Ascending aorta (tissue), 2 donors: ENCODE results near the gene PRMT3. TPM values are rescaled to one million over a fixed set of nuclear protein-coding genes. Genes with fewer than 3 reads are reported as not detected.

ENCODE experiments used
- DNase-seq, 2 donors: peaks; one replicate each; pipeline ENCODE4 v3.0.0-alpha.2; 2019; ENCODE audit warnings: low spot score in 2 of 2
- H3K27ac ChIP-seq, 2 donors: fragments of 200-600 bp; sonication (generic); one replicate each; pipeline ENCODE4 v1.5.1; 2016 to 2017; ENCODE audit warnings: mild to moderate bottlenecking in 1 of 2
- H3K27me3 ChIP-seq: fragments of 200-600 bp; sonication (generic); one replicate; pipeline ENCODE4 v1.5.1; 2017
- H3K36me3 ChIP-seq, 2 donors: fragments of 200-600 bp; sonication (generic); one replicate each; pipeline ENCODE4 v1.5.1; 2016
- H3K4me1 ChIP-seq, 2 donors: fragments of 200-600 bp; sonication (generic); one replicate each; pipeline ENCODE4 v1.5.1; 2016 to 2017; ENCODE audit warnings: mild to moderate bottlenecking in 1 of 2
- H3K4me3 ChIP-seq, 2 donors: fragments of 200-600 bp; sonication (generic); one replicate each; pipeline ENCODE4 v1.5.1; 2016 to 2017; ENCODE audit warnings: mild to moderate bottlenecking in 1 of 2
- H3K9me3 ChIP-seq, 2 donors: fragments of 200-600 bp; sonication (generic); one replicate each; pipeline ENCODE4 v1.5.1; 2016
- CTCF ChIP-seq, 3 experiments: fragments of 200-600 bp in 2 of 3; fragments of 450-650 bp in 1 of 3; sonication (generic) in 2 of 3; IDR thresholded peaks; one replicate each; pipeline ENCODE4 v1.5.1; 2016 to 2019; ENCODE audit warnings: antibody characterized with exemption in 3 of 3, mild to moderate bottlenecking in 1 of 3, moderate library complexity in 1 of 3
- intact Hi-C: fragments of 100-400 bp; cut with DNase I; formaldehyde crosslinking; loops from one replicate; pipeline ENCODE4 v1.15.1; 2023
- total RNA-seq: library from RNA; depleted of rRNA; stranded (reverse); fragments of >200 nt; gene quantifications from one replicate; pipeline ENCODE4 v1.1.0, GENCODE V29; 2016

Gene PRMT3
- total RNA-seq, 1 donor from 2014 or later = 1.2 TPM

- Histone ChIP-seq H3K27ac (no peak overlapping the region), H3K4me1 (no peaks in the 10 kb centered on the region), H3K36me3 (no peaks in the 10 kb centered on the region), H3K4me3 (no peak overlapping the region), H3K27me3 (no peaks in the 10 kb centered on the region), H3K9me3 (no peaks in the 10 kb centered on the region)
- intact Hi-C loops = no loop called here
- peak in 2 of 3 experiments; percentile 32 to 46 for TF ChIP-seq CTCF (IDR thresholded peaks at IDR 0.05)
- no peak for DNase-seq
These were observed 32.0 kb upstream of the PRMT3 start for GRCh38 chr11:20355221-20356219.

DNA sequence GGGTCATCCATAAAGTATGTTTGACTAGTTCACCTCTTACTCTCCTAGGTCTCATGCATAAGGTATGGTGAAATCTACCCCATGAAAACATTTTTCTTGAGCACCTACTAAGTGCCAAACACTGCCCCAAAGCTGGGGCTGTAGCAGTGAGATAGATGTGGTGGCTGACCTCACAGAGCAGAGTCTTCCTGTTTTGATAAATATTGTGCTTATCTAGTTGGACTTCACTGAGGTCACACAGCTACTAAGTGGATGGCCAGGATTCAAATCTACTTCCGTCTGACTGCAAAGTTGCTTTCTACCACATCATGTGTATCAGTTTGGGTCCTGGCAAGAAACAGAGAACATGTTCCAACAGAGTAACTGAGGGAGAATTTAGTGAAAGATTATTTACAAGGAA, 30.4 kb upstream of the PRMT3 start:
- H3K27ac ChIP-seq = no peak overlapping the region
- H3K36me3 ChIP-seq = no peaks in the 10 kb centered on the region
- H3K4me3 ChIP-seq = no peak overlapping the region
- TF ChIP-seq CTCF (IDR thresholded peaks at IDR 0.05) = no peak
- H3K9me3 ChIP-seq = no peaks in the 10 kb centered on the region
- no peaks in the 10 kb centered on the region for H3K27me3 ChIP-seq
- DNase-seq = no peak
- H3K4me1 ChIP-seq = no peaks in the 10 kb centered on the region
- intact Hi-C loops = no loop called here

DNA sequence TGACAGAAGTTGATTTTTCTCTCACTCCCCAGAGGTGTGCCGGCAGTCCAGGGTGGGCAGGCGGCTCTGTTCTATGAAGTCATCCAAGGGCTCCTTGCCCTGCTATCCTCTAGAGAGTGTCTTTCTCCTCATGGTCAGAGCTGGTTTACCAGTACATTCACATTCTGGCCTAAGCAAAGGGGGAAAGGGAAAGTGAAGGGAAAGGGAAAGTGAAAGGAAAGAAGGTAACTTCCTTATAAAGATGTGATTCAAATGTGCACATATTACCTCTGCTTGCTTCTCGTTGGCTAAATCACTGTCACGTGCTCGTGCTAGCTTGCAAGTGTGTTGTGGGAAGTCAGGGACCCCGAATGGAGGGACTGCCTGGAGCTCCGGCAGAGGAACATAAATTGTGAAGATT, 26.9 kb upstream of the PRMT3 start:
- Histone ChIP-seq H3K4me3 (peak overlapping the region in 1 of 2 donors; percentile 35), H3K4me1 (peaks cover 0 to 12% of the 10 kb centered on the region in 2 donors), H3K36me3 (no peaks in the 10 kb centered on the region), H3K27ac (no peak overlapping the region), H3K27me3 (no peaks in the 10 kb centered on the region), H3K9me3 (no peaks in the 10 kb centered on the region)
- intact Hi-C loops = loop anchor here (10.0 kb wide), 3 partner anchors 426 to 1656 kb away; no protein-coding TSS in a partner anchor
- no peak for DNase-seq
- no peak for TF ChIP-seq CTCF (IDR thresholded peaks at IDR 0.05)

GRCh38 chr11:20362481-20362880, 25.0 kb upstream of the PRMT3 start:
- Histone ChIP-seq H3K4me1 (peaks cover 4 to 14% of the 10 kb centered on the region in 2 donors), H3K27me3 (no peaks in the 10 kb centered on the region), H3K4me3 (no peak overlapping the region), H3K9me3 (no peaks in the 10 kb centered on the region), H3K27ac (no peak overlapping the region), H3K36me3 (no peaks in the 10 kb centered on the region)
- intact Hi-C loops = loop anchor here (10.0 kb wide), 3 partner anchors 428 to 1658 kb away; no protein-coding TSS in a partner anchor
- DNase-seq = no peak
- TF ChIP-seq CTCF (IDR thresholded peaks at IDR 0.05) = no peak

DNA sequence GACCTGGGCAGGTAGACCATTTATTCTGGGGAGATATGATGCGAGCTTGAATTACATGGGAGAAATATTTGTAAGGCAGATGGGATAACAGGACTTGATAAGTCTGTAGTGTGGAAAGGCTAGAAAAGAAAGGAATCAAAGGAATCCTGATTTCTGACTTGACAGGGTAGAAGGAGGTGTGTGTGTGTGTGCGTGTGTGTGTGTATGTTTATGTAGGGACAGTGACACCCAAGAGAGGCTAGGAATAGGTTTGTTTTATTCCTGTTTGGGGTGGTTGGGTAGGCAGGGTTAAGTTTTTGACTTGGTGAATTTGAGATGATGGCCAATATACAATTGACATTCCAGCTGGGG, 24.4 kb upstream of the PRMT3 start:
- intact Hi-C loops = loop anchor here (10.0 kb wide), 3 partner anchors 428 to 1658 kb away; no protein-coding TSS in a partner anchor
- Histone ChIP-seq H3K4me1 (peaks cover 4 to 14% of the 10 kb centered on the region in 2 donors), H3K27ac (peak overlapping the region; percentile 78 to 95), H3K9me3 (no peaks in the 10 kb centered on the region), H3K4me3 (peak overlapping the region; percentile 91 to 99), H3K27me3 (no peaks in the 10 kb centered on the region), H3K36me3 (no peaks in the 10 kb centered on the region)
- no peak for TF ChIP-seq CTCF (IDR thresholded peaks at IDR 0.05)
- no peak for DNase-seq
